IMR-90 (cell line): Measurements from ENCODE around the gene CDKN1C. TPM values are rescaled to one million over a fixed set of nuclear protein-coding genes. Genes with fewer than 3 reads are reported as not detected.

Source experiments
- ATAC-seq: fragments of 200-7000 bp; cut with Tn5 transposase; 2 replicates; pipeline ENCODE4 v1.9.1; 2020; ENCODE audit warnings: low read depth, mild to moderate bottlenecking, moderate library complexity
- BruUV-seq: library from RNA; stranded (reverse); fragments of 400-500 nt; replicated peaks from 2 replicates; lab custom pipeline; 2021; lab: Mats Ljungman, UMichigan
- CTCF ChIA-PET: fragments of 300-600 bp; formaldehyde crosslinking; extraction: SDS; loops from one replicate; lab custom pipeline; 2021; ENCODE audit warnings: antibody characterized with exemption; lab: Yijun Ruan, JAX
- POLR2A ChIA-PET: fragments of 300-600 bp; sonication (Branson Sonifier 250); formaldehyde crosslinking; loops from one replicate; lab custom pipeline; 2022; ENCODE audit warnings: antibody characterized with exemption; ENCODE audit not compliant: unreplicated experiment; lab: Charles Lee
- DNase-seq: peaks from one replicate; pipeline ENCODE4 v3.0.0; 2013
- H2AFZ ChIP-seq: replicated peaks from 2 replicates; pipeline ENCODE3; 2013; ENCODE audit warnings: low read length, mild to moderate bottlenecking; ENCODE audit not compliant: poor library complexity
- H2AK5ac ChIP-seq: 2 replicates; pipeline ENCODE4 v1.6.1; 2013; ENCODE audit warnings: low read depth, low read length, inconsistent platforms
- H2AK9ac ChIP-seq: replicated peaks from 2 replicates; pipeline ENCODE3; 2013; ENCODE audit warnings: mild to moderate bottlenecking, low read depth, low read length, moderate library complexity; ENCODE audit not compliant: poor library complexity
- H2BK120ac ChIP-seq: 2 replicates; pipeline ENCODE4 v1.6.1; 2013; ENCODE audit warnings: low read depth, low read length, inconsistent platforms
- H2BK15ac ChIP-seq: 3 replicates; pipeline ENCODE4 v1.6.1; 2013; ENCODE audit warnings: low read depth, low read length, inconsistent platforms
- H2BK20ac ChIP-seq: 2 replicates; pipeline ENCODE4 v1.6.1; 2013; ENCODE audit warnings: low read depth, mild to moderate bottlenecking, inconsistent platforms, low read length, moderate library complexity
- H2BK5ac ChIP-seq: 2 replicates; pipeline ENCODE4 v1.6.1; 2013; ENCODE audit warnings: mild to moderate bottlenecking, low read depth, low read length, inconsistent platforms; ENCODE audit not compliant: poor library complexity, severe bottlenecking
- H3K14ac ChIP-seq: replicated peaks from 2 replicates; pipeline ENCODE4 v1.6.1; 2013; ENCODE audit warnings: low read depth, low read length, inconsistent platforms
- H3K18ac ChIP-seq: 2 replicates; pipeline ENCODE4 v1.6.1; 2013; ENCODE audit warnings: low read depth, low read length, control low read depth
- H3K23ac ChIP-seq: 2 replicates; pipeline ENCODE4 v1.6.1; 2013; ENCODE audit warnings: low read depth, low read length, inconsistent platforms
- H3K27ac ChIP-seq: 2 replicates; pipeline ENCODE4 v1.5.1; 2013; ENCODE audit warnings: mild to moderate bottlenecking, control low read depth, low read length; ENCODE audit not compliant: insufficient read depth
- H3K27me3 ChIP-seq: 2 replicates; pipeline ENCODE4 v1.6.1; 2013; ENCODE audit warnings: low read length; ENCODE audit not compliant: control insufficient read depth, insufficient read depth
- H3K36me3 ChIP-seq: 2 replicates; pipeline ENCODE4 v1.6.1; 2013; ENCODE audit warnings: low read length, mixed read lengths; ENCODE audit not compliant: control insufficient read depth, insufficient read depth
- H3K4ac ChIP-seq: 2 replicates; pipeline ENCODE4 v1.6.1; 2013; ENCODE audit warnings: low read depth, low read length, inconsistent platforms
- H3K4me1 ChIP-seq: 2 replicates; pipeline ENCODE4 v1.6.1; 2013; ENCODE audit warnings: low read length, mixed read lengths; ENCODE audit not compliant: control insufficient read depth, insufficient read depth
- H3K4me2 ChIP-seq: 2 replicates; pipeline ENCODE4 v1.6.1; 2013; ENCODE audit warnings: low read depth, mild to moderate bottlenecking, control low read depth, low read length, moderate library complexity
- H3K4me3 ChIP-seq: 2 replicates; pipeline ENCODE4 v1.5.1; 2013; ENCODE audit warnings: low read depth, mild to moderate bottlenecking, control low read depth, low read length, moderate library complexity; ENCODE audit not compliant: insufficient read depth
- H3K56ac ChIP-seq: 2 replicates; pipeline ENCODE4 v1.6.1; 2013; ENCODE audit warnings: low read length, inconsistent platforms; ENCODE audit not compliant: insufficient read depth; ENCODE audit errors: extremely low read depth
- H3K79me1 ChIP-seq, 2 experiments: 2 replicates each; pipeline ENCODE4 v1.6.1; 2013; ENCODE audit warnings: low read length in 2 of 2, inconsistent platforms in 1 of 2, low read depth in 1 of 2
- H3K9ac ChIP-seq: 2 replicates; pipeline ENCODE4 v1.6.1; 2013; ENCODE audit warnings: low read depth, low read length, control low read depth
- H3K9me1 ChIP-seq: 2 replicates; pipeline ENCODE4 v1.6.1; 2013; ENCODE audit warnings: low read length, inconsistent platforms; ENCODE audit not compliant: insufficient read depth
- H3K9me3 ChIP-seq: 2 replicates; pipeline ENCODE4 v1.6.1; 2013; ENCODE audit warnings: low read length; ENCODE audit not compliant: control insufficient read depth, insufficient read depth
- H4K20me1 ChIP-seq: 2 replicates; pipeline ENCODE4 v1.6.1; 2013; ENCODE audit warnings: low read length, inconsistent platforms; ENCODE audit not compliant: insufficient read depth
- H4K5ac ChIP-seq: 2 replicates; pipeline ENCODE4 v1.6.1; 2013; ENCODE audit warnings: mild to moderate bottlenecking, low read depth, low read length, control low read depth
- H4K8ac ChIP-seq, 2 experiments: 2 replicates each; pipeline ENCODE4 v1.6.1; 2013; ENCODE audit warnings: low read depth in 2 of 2, low read length in 2 of 2, control low read depth in 1 of 2, inconsistent platforms in 1 of 2
- H4K91ac ChIP-seq: 2 replicates; pipeline ENCODE4 v1.6.1; 2013; ENCODE audit warnings: low read depth, low read length, inconsistent platforms; ENCODE audit not compliant: insufficient read depth
- RFX5 ChIP-seq: IDR thresholded peaks from 2 replicates; pipeline ENCODE4 v1.8.0; 2012; ENCODE audit warnings: low read depth, mild to moderate bottlenecking, low read length, moderate library complexity
- USF2 ChIP-seq: fragments of 150-350 bp; IDR thresholded peaks from 2 replicates; pipeline ENCODE4 v1.6.1; 2017; ENCODE audit warnings: mild to moderate bottlenecking, antibody characterized with exemption, low read length, low read depth
- WGBS, 2 experiments: methylation state at CpG; one replicate each; pipeline versions ENCODE4 v1.1.5 to v1.1.7; 2013; ENCODE audit warnings: missing lambda C conversion rate in 2 of 2; ENCODE audit not compliant: insufficient read length in 1 of 2; ENCODE audit errors: extremely low coverage in 2 of 2; 5-methylcytosine and 5-hydroxymethylcytosine counted together
- dilution Hi-C: fragments of 300-500 bp; cut with HindIII; formaldehyde crosslinking; loops from one replicate; pipeline ENCODE4 v1.14.3; 2018; ENCODE audit warnings: low sequenced_read_pairs; ENCODE audit not compliant: unreplicated experiment
- in situ Hi-C: fragments of 300-500 bp; cut with MboI; formaldehyde crosslinking; loops from 3 replicates; pipeline ENCODE4 v1.14.3; 2019; ENCODE audit warnings: low sequenced_read_pairs, inconsistent platforms, mixed read lengths
- intact Hi-C: fragments of 100-400 bp; cut with micrococcal nuclease; formaldehyde crosslinking; loops from 2 replicates; pipeline ENCODE4 v1.10.0; 2022
- polyA plus RNA-seq, 3 experiments: library from polyadenylated mRNA; depleted of rRNA; stranded (reverse); fragments of >200 nt; gene quantifications; 2 replicates each; pipeline ENCODE4 v1.2.3, GENCODE V29; 2012; ENCODE audit warnings: low replicate concordance in 1 of 3
- total RNA-seq: library from RNA; depleted of rRNA; stranded (reverse); fragments of >200 nt; gene quantifications from 2 replicates; pipeline ENCODE4 v1.2.3, GENCODE V29; 2012

Gene CDKN1C
- total and polyA plus RNA-seq, 2 of the 4 experiments (the other 2 are of a cell fraction), result 1.6 to 3.0 TPM

- no peak overlapping the region for H4K5ac ChIP-seq
- no peak overlapping the region for H3K4me3 ChIP-seq
- peaks cover 63% of the 10 kb centered on the region for H3K27me3 ChIP-seq
- POLR2A ChIA-PET, result no interaction called here
- no peak overlapping the region for H3K56ac ChIP-seq
- no peak for ATAC-seq
- H3K9me1 ChIP-seq, result no peaks in the 10 kb centered on the region
- H2AFZ ChIP-seq, result no peak overlapping the region
- no peak overlapping the region for H3K4me2 ChIP-seq
- no peak overlapping the region for H2BK15ac ChIP-seq
- H4K8ac ChIP-seq, result no peak overlapping the region
- H3K79me1 ChIP-seq, result no peaks in the 10 kb centered on the region
- H3K18ac ChIP-seq, result no peak overlapping the region
- H2BK120ac ChIP-seq, result no peak overlapping the region
- no peak overlapping the region for H4K91ac ChIP-seq
- BruUV-seq, result no TSS peak
- TF ChIP-seq RFX5 (no peak), USF2 (no peak)
- no peak overlapping the region for H3K4ac ChIP-seq
- dilution Hi-C loops (no loop called here), intact Hi-C loops (no loop called here), in situ Hi-C loops (no loop called here)
- DNase-seq, result no peak
- H3K36me3 ChIP-seq, result no peaks in the 10 kb centered on the region
- WGBS, 2 experiments, result 32% methylated on average over 5 of the region's 11 CpGs; no CpG with 5 or more reads in 1 of the 2 experiments
- H3K23ac ChIP-seq, result no peak overlapping the region
- CTCF ChIA-PET, result no interaction called here
- H3K9ac ChIP-seq, result no peak overlapping the region
- no peaks in the 10 kb centered on the region for H3K9me3 ChIP-seq
- no peak overlapping the region for H2BK20ac ChIP-seq
- no peak overlapping the region for H2AK9ac ChIP-seq
- H2AK5ac ChIP-seq, result no peak overlapping the region
- H4K20me1 ChIP-seq, result no peaks in the 10 kb centered on the region
- no peak overlapping the region for H3K27ac ChIP-seq
- H3K14ac ChIP-seq, result no peak overlapping the region
- H3K4me1 ChIP-seq, result peaks cover 2% of the 10 kb centered on the region; the same call in 1 of the 2 replicates
- H2BK5ac ChIP-seq, result no peak overlapping the region
Observed at GRCh38 chr11:2857276-2857675, 28.3 kb downstream of the CDKN1C start.
